Measurements from ENCODE around the gene TUG1.

TUG1 gene

GRCh38 chr22:30923168-30923900 is 45.7 kb upstream of the TUG1 start:
- peaks cover 21% of the 10 kb centered on the region for H3K36me3 ChIP-seq (replicated peaks)
- no peak for TF ChIP-seq CTCF (IDR thresholded peaks at IDR 0.05; ENCODE audit: low read depth, low read length, missing control alignments)
- no peak for DNase-seq
- H3K27ac ChIP-seq = no peak overlapping the region
- in situ Hi-C loops (cut with HindIII; ENCODE audit: low pct_ligation_motif_present, low sequenced_read_pairs) = no loop called here
- H3K27me3 ChIP-seq (replicated peaks) = no peaks in the 10 kb centered on the region
- no peak overlapping the region for H3K4me3 ChIP-seq (ENCODE audit: low read depth, low read length)

DNA sequence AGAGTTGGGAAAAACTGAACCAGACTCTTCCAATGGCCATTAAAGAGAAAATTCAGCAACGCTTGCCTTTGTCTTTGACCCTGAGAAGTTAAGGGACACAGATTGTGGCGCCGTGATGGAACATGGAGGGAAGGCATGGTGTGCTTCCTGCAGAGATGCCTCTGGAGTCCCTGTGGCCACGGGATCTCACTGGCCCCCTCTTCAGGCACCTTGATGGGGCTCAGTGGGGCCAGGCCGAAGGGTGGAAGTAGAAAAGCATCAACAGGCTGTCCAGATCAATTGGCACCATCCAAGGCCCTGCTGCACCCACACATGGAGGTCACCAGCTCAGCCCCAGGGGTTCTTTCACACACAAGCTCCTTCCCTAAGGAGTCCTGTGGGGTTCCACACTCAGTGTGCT is 43.4 kb upstream of the TUG1 start:
- DNase-seq = no peak
- TF ChIP-seq CTCF (IDR thresholded peaks at IDR 0.05; ENCODE audit: low read depth, low read length, missing control alignments) = no peak
- Histone ChIP-seq H3K36me3 (replicated peaks) (peaks cover 39% of the 10 kb centered on the region), H3K27ac (no peak overlapping the region), H3K27me3 (replicated peaks) (no peaks in the 10 kb centered on the region), H3K4me3 (ENCODE audit: low read depth, low read length) (no peak overlapping the region)
- in situ Hi-C loops (cut with HindIII; ENCODE audit: low pct_ligation_motif_present, low sequenced_read_pairs) = no loop called here

DNA sequence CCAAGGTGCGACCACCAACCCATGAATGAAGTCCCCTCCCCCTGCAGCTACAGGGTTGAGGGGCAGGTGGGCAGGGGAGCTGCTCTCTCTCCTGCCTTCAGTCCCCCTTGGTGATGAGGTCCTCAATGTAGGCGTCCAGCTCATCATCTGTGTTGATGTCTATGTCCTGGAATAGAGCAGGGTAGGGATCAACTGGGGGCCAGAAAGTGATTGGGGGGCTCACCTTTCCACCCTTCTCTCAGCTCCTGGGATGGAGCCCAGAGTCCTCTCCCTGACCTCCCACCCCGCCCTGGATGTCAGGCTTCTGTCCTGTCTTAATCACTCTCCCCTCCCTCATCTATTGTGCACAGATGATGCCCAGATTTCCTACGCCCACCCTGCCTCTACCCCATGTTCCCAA is 42.4 kb upstream of the TUG1 start:
- Histone ChIP-seq H3K27me3 (replicated peaks) (no peaks in the 10 kb centered on the region), H3K4me3 (ENCODE audit: low read depth, low read length) (no peak overlapping the region), H3K36me3 (replicated peaks) (peaks cover 48% of the 10 kb centered on the region), H3K27ac (no peak overlapping the region)
- DNase-seq = no peak
- in situ Hi-C loops (cut with HindIII; ENCODE audit: low pct_ligation_motif_present, low sequenced_read_pairs) = no loop called here
- no peak for TF ChIP-seq CTCF (IDR thresholded peaks at IDR 0.05; ENCODE audit: low read depth, low read length, missing control alignments)

- no peak overlapping the region for H3K27ac ChIP-seq
- no peaks in the 10 kb centered on the region for H3K27me3 ChIP-seq (replicated peaks)
- peaks cover 59% of the 10 kb centered on the region for H3K36me3 ChIP-seq (replicated peaks)
- in situ Hi-C loops (cut with HindIII; ENCODE audit: low pct_ligation_motif_present, low sequenced_read_pairs) = no loop called here
- TF ChIP-seq CTCF (IDR thresholded peaks at IDR 0.05; ENCODE audit: low read depth, low read length, missing control alignments) = no peak
- no peak for DNase-seq
- H3K4me3 ChIP-seq (ENCODE audit: low read depth, low read length) = no peak overlapping the region
Measured at GRCh38 chr22:30927806-30928205, 41.3 kb upstream of the TUG1 start.

DNA sequence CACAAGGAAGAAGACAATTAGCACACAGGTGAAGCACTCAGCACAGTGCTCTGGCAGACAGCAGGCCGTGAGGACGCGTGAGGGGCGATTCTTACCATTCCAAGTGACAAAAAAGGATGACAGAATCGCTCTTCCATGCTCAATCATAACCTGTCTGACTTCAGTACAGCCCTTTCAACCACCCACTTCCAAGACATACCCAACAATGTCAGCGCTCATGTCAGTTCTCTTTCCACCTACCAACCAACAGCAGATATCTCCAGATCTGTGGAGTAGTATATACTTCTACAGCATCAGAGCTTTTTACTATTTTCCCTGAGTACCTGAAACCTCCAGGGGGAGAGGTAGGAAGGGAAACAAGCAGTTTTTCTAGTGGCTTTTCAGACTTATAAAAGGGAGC is 40.7 kb upstream of the TUG1 start:
- Histone ChIP-seq H3K27ac (no peak overlapping the region), H3K4me3 (ENCODE audit: low read depth, low read length) (no peak overlapping the region), H3K27me3 (replicated peaks) (no peaks in the 10 kb centered on the region), H3K36me3 (replicated peaks) (peaks cover 65% of the 10 kb centered on the region)
- DNase-seq = no peak
- no peak for TF ChIP-seq CTCF (IDR thresholded peaks at IDR 0.05; ENCODE audit: low read depth, low read length, missing control alignments)
- in situ Hi-C loops (cut with HindIII; ENCODE audit: low pct_ligation_motif_present, low sequenced_read_pairs) = no loop called here

DNA sequence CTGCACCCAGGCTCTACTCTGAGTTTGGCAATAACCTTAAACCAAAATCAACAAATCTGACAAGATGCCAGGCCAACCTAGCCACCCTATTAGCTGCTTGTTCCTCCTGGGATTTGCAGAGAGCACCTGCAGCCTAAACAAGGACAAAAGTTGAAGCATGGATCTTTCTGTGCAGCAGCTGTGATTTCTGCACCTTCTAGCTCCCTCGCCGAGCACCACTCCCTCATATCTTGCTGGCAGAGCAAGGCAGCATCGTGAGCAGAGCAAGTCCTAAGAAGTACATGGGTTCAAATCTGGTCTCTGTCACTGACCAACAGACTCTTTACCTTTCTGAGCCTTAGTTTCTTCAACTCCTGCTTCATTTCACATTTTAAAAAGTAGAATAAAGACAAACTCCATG is 38.8 kb upstream of the TUG1 start:
- H3K4me3 ChIP-seq (ENCODE audit: low read depth, low read length) = no peak overlapping the region
- H3K27ac ChIP-seq = no peak overlapping the region
- in situ Hi-C loops (cut with HindIII; ENCODE audit: low pct_ligation_motif_present, low sequenced_read_pairs) = no loop called here
- no peak for DNase-seq
- H3K36me3 ChIP-seq (replicated peaks) = peaks cover 82% of the 10 kb centered on the region
- TF ChIP-seq CTCF (IDR thresholded peaks at IDR 0.05; ENCODE audit: low read depth, low read length, missing control alignments) = no peak
- H3K27me3 ChIP-seq (replicated peaks) = no peaks in the 10 kb centered on the region
